HG02763 (cell line): ENCODE results near the gene FUZ.

ENCODE experiments used
- ATAC-seq: cut with Tn5 transposase; IDR thresholded peaks from one replicate; pipeline ENCODE4 v1.9.1; 2021; ENCODE audit warnings: mild to moderate bottlenecking, moderate library complexity; ENCODE audit not compliant: unreplicated experiment

Gene FUZ

GRCh38 chr19:49851456-49852259 is 38.6 kb upstream of the FUZ start:
- no peak for ATAC-seq

- ATAC-seq = peak; percentile 71
Observed at GRCh38 chr19:49850487-49851342, 37.6 kb upstream of the FUZ start, which contains the start of gene PTOV1. Gene PTOV1, plus strand, starts transcription at chr19:49851159.

GRCh38 chr19:49850221-49850486 is 37.1 kb upstream of the FUZ start:
- ATAC-seq = no peak

- no peak for ATAC-seq
Observed at GRCh38 chr19:49849433-49850220, 36.5 kb upstream of the FUZ start.

- ATAC-seq = no peak
Observed at GRCh38 chr19:49848938-49849337, 35.8 kb upstream of the FUZ start.

GRCh38 chr19:49847731-49848696 is 34.9 kb upstream of the FUZ start:
- ATAC-seq = no peak

GRCh38 chr19:49846408-49846807 is 33.3 kb upstream of the FUZ start:
- ATAC-seq = no peak

GRCh38 chr19:49845414-49845813 is 32.3 kb upstream of the FUZ start:
- ATAC-seq = no peak

GRCh38 chr19:49844138-49845095 is 31.3 kb upstream of the FUZ start:
- no peak for ATAC-seq

- ATAC-seq = no peak
Observed at GRCh38 chr19:49843265-49843664, 30.2 kb upstream of the FUZ start.

- no peak for ATAC-seq
Observed at GRCh38 chr19:49840736-49841249, 27.7 kb upstream of the FUZ start.

GRCh38 chr19:49840321-49840720 is 27.2 kb upstream of the FUZ start:
- no peak for ATAC-seq

- no peak for ATAC-seq
Observed at GRCh38 chr19:49839713-49840112, 26.6 kb upstream of the FUZ start.

GRCh38 chr19:49838885-49839588 is 25.9 kb upstream of the FUZ start:
- ATAC-seq = no peak

- ATAC-seq = no peak
Observed at GRCh38 chr19:49837425-49837824, 24.3 kb upstream of the FUZ start.

- ATAC-seq = no peak
Observed at GRCh38 chr19:49837009-49837310, 23.9 kb upstream of the FUZ start.

- ATAC-seq = no peak
Observed at GRCh38 chr19:49836176-49837008, 23.3 kb upstream of the FUZ start.

GRCh38 chr19:49835562-49835961 is 22.5 kb upstream of the FUZ start:
- ATAC-seq = no peak
